ENCODE measurements around the gene SPNS2.

Gene SPNS2

DNA sequence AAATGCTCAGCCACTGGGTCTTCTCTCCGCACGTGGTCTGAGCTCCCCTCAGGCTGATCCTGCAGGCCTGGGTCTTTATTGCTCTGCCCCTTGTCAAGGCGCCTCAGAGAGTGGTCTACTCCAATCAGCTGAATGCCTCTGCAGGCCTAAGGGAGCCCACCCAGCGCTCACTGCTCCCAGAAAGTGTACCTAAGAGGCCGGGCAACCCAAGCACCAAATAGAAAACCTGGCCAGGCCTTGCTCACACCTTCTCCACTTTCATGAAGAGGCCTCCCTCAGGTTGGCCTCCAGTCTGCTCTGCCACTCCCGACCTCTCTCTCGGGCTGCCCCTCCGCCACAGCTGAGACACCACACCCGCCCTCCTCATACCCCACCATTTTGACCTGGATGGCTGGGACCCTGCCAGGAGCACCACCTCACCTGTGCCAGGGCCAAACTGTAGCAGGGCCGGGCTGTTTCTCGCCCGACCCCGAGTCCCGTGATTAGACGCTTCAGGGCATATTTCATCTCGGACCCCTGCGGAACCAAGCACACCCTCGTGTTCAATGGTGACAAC is 55.8 kb downstream of the SPNS2 start:
- no peak for DNase-seq

DNA sequence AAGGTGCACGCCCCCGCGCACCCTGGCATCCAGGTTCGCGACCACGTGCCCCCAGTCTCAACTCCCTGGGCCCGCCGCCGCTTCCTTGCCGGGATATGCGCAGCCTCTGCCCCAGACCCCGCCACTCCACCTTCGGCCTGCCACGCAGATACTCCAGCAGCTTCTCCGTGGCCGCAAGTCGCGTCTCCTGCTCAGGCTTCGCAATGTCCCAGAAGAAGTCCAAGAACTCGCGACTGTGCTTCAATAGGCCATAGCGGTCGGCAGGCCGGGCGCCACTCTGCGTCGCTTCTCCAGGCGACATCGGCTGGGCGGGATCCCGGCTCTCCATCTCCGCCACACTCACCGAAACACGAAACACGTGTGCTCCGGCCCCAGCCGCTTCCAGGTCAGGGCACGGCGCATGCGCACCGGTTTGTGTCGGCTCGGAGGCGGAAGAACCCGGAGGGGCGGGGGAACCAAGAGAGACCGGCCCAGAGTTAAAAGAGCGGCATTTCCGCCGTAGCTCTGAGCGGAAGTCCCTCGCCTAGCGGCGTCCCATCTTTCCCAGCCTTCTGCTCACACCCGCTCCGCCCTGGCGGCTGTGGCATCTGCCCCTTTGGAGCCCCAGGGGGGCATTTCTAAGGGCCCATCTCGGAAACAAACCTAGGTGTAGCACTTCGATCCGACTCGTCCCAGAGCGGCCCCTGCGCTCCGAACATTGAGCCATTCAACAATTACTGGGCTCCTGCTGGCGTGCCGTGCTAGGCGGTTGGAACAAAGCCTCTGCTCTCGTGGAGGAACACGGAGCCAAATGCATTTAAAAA is 56.5 kb downstream of the SPNS2 start, which contains the start of gene MYBBP1A:
MYBBP1A (minus strand) TSS at position 388 of the 803 bp plus-strand sequence; CDS start at position 328, 60 bp downstream.
- peak; percentile 96 for DNase-seq

DNA sequence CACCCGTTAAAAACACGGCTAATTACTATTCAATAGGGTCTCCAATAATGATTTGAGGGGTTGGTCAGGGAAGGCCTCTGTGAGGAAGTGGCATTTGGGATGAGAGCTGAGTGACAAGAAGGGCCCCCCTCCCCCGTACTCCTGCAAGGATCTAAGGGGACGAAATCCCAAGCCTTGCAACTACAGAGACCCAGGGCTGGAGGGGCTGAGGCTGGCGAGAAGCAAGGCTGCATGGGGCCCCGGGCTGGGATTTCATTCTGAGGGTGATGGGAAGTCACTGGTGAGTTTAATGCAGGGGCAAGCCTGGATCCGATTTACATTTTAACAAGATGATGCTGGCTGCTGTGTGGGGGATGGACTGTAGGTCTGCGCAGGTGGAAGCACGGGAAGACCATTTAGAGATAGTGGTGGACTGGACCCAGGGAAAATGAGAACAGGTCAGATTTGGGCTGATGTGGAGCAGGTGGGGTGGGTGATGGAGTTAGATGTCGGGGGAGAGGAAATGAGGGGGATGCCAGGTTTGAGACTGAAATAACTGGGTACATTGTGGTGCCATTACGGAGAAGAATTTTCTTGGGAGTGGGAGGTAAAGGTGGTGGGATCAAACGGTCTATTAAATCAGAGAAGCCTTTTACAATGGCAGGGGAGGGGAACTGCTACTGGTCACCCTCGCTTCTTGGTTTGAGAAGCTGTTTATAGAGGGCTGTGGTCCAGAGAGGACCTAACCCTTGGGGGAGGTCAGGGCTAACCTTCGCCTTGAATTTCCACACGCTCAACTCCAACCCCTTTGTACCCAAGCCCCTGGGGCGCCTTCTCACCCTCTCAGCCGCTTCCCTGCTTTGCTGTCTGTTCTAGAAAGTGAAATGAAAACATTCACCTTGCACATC is 57.4 kb downstream of the SPNS2 start:
- DNase-seq, result no peak

DNA sequence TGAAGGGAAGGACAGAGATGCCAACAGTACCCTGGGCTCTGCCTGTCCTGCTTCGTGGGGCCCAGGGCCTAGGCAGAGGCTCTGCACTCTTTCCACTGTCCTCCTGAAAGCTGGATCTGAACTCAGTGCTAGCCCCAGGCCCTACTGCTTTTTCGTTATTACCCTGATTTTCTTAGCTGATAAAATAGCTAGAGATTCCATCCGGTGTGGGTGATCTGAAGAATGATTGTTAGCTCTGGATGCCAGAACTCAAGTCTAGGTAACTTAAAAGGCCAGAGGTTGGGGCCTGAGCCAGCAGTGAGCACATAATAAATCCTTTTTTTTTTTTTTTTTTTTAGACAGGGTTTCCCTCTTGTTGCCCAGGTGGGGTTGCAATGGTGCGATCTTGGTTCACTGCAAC is 58.3 kb downstream of the SPNS2 start:
- DNase-seq, result no peak

DNA sequence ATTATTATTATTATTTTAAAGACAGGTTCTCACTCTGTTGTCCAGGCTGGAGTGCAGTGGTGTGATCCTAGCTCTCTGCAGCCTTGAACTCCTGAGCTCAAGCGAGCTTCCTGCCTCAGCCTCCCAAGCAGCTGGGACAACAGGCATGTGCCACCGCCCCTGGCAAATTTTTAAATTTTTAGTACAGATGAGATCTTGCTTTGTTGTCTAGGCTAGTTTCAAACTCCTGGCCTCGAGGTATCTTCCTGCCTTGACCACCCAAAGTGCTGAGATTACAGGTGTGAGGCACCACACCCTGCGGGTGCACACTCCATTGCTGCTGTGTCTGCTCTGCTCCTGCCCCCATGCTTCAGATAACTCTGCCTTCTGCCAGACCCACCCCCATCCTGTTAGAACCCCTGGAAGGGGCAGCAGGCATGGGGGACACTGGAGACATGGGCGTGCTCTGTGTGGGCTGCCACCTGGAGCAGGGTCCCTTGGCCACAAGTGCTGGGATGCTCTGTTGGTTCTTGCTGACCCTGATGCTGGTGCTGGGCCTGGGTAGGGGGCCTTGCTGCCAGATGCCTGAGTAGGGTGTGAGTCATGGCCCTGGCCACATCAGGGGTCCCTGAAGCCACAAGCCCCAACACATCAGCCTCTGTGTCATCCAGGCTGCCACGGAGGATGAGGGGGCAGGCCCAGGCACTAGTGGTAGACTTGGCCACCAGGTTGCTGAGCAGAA is 59.1 kb downstream of the SPNS2 start:
- DNase-seq, result no peak

DNA sequence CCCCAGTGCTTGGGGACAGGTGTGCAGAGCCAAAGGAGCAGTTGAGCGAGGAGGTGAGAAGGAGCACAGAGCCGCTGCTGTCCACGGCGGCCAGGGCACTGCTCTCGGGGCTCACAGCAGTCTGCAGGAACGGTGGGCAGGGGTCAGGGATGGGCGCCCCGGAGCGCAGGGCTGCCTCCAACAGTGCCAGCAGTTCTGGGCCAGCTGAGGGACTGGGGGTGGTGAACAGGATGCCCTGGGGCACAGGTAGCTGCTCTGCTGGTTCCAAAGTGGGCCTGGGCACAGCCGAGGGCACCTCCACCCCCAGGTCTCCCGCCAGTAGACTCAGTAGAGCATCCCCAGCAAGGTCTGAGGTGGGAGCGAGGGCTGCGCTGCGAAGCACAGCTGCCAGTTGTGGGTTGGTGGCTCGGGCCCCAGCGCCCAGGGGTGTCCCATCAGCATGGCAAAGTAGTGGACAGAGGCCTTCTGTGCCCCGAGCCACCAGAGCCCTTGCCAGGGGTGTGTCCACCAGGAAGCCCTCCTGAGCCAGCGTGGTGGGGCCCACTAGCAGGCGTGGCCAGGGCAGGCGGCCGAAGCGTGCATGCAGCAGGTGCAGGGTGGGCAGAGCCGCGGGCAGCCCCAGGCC is 59.8 kb downstream of the SPNS2 start:
- no peak for DNase-seq

DNA sequence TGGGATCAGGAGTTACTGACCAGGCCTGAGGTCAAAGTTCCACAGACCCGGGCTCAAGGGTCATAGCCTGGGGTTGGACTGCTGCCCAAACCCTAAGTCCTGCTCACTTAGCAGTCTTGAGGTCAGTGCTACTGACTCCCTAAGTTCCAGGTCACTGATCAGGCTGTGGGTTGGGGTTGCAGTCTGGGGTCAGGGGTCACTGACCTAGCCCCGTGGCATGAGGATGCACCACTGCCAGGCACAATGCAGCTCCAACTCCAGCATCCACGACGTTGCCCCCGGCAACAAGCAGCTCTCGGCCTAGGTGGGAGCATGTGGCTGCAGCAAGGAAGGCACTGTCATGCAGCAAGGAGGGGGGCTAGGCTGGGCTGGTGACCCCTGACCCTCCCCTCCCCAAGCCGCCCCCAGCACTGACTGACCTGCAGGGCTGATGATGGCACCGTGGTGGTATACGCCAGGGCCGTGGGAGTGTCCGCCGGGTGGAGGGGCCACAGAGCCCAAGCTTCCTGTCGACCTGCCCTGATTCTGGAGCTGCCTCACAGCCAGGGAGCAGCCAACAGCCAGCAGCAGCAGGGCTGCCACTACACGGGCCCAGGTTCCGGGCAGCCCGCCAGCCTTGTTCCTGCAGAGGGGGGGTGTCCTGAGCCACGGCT is 60.6 kb downstream of the SPNS2 start:
- DNase-seq, result no peak

DNA sequence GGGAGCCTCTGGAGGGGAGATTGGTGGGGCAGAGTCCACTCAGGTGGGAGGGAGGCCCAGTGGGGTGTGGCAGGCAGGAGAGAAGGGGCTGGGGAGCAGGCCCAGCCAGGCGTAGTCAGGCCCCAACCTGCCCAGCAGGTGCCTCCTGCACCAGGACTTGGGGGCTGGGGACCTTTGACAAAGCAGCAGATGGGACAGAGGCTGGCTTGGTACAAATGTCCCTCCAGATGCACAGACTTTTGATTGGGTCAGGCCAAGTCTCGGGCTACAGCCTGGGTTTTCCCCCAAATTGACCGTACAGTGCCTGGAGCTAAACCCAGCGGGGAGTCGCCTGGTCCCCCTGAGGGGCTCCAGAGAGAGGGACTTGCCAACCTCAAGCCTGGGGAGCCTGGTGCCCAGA is 61.3 kb downstream of the SPNS2 start:
- no peak for DNase-seq

DNA sequence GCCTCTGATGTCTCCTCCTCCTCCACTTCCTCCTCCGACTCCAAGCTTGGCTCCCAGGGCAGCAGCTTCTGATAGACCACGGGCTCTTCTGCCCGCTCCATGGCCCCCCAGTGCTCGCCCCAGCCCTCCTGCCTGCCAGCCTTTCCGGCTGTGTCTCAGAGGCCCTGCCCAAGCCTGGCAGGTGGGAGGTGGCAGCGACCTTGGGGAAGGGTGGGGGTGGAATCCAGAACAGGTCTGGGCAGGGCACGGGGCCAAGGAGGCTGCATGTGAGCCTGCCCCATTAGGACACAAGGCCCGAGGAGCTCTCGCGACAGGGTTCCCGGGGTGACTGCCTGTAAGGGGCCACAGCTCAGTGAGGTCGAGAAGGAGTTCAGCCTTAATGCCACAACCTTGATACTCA is 61.7 kb downstream of the SPNS2 start, which contains the start of gene GGT6:
GGT6 (minus strand) TSS at position 157 of the 400 bp plus-strand sequence; CDS start at position 101, 56 bp downstream.
- DNase-seq, result no peak

DNA sequence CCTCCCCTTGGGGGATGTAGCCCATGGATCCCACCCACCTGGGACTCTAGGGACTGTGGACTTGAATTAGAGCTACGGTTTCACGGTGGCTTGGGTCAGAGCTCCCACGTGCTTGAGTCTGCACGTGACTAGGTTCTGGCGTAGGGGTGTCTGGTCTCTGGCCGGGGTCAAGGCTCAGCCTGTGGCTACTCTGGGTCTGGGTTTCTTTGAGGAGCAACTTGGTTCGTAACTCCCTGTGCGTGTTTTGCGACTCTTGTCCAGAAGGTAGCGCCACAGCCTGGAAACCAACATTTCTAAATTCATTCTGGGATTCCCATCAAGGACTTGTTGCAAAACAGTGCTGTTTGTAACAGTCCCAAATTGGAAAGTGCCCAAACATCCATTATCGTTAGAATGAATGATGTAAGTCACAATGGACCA is 62.2 kb downstream of the SPNS2 start:
- DNase-seq, result no peak

DNA sequence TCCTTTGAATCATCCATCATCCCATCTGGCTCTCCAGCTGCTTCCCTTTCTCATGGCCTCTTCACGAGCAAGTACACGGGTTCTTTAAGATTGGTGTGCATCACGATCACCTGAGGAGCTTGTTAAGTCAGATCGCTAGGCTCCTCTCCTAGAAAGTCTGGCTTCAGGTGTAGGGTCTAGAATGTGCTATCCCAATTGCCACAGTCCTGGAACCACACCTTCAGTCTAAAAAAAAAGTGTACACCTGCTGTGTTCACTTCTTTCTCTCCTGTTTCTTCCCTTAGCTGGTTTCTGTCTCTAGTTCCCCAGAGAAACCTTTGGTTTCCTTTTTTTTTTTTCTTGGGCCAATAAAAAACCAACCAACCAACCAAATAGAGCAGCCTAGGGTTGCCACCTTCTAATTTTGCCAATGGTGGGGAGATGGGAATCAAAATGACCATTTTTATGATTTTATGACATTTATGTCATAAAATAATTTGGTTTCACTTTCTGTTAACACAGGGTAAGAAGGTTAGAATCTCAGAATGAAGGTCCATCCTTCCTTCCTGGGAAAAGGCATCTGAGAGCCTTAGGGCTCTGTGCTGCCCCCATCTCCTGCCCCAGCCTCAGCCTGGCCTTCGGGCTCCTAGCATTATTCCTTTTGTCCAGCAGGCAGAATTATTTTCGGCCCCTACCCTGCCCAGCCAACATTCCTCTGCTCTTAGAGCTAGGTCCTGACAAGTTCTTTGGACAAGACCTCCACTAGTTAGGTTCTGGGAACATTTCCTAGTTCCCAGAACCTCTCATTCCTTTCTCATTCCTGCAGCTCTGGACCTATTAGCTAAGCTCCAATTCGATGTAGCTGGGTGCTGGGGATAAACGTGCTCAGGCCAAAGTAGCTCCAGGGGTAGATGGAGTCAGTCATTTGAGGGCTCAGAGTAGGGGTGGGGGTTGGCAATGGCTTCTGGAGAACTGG is 63.6 kb downstream of the SPNS2 start:
- no peak for DNase-seq

DNA sequence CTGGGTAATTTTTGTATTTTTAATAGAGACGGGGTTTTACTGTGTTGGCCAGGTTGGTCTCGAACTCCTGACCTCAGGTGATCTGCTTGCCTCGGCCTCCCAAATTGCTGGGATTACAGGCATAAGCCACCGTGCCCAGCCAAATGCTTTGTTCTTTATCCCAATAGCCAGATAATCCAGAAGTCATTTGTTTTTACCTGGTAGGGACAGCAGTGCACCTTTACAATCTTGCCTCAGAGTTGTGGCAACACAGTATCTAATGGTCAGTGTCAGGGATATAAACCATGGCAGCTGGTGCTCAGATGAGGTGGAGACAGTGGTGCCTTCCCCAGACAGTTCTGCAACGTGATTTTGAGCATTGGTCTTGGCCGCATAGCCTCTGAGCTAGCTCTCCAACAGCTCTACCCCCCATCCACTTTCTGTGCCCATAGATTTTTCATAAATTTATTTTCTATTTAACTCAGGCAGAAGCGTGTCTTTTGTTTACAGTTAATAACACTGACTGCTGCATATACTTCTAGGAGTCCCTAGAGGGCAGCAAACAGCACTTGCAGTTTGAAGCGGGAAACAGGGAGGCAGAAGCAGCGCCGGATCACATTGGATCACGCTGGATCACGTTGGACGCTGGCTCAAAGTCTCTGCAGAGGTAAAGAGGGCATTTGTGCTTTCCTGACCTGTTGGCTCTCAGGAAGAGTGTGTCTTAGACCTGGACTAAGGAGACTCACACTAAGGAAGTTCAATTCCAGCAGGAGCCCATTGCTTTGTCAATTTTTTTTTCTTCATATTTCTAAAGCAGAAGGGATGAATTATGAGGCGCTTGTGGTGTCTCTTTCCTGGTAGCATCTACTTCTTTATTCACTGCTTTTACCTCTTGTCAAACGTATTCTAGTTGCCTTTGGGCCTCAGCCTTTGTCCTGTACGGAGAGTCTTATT is 66.8 kb downstream of the SPNS2 start:
- DNase-seq, result peak; percentile 66

DNA sequence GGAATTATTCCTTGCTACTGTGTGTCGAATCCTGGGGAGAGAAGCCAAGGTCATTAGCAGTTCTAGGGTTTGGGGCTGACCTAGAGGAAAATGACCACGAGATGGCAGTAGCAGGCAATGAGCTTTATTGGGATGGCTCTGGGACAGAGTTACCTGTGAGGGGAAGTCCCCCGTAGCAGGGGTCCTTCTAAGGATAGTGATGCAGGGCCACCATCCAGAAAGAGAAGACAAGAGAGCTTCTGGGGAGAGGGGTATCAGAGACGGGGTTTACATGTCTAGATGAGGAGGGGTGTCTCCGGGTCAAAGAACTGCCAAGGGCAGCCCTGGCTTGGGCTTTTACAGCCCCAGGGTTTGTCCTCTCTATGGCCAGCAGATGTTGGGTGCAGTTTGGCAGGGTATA is 68.1 kb downstream of the SPNS2 start:
- peak; percentile 44 for DNase-seq

DNA sequence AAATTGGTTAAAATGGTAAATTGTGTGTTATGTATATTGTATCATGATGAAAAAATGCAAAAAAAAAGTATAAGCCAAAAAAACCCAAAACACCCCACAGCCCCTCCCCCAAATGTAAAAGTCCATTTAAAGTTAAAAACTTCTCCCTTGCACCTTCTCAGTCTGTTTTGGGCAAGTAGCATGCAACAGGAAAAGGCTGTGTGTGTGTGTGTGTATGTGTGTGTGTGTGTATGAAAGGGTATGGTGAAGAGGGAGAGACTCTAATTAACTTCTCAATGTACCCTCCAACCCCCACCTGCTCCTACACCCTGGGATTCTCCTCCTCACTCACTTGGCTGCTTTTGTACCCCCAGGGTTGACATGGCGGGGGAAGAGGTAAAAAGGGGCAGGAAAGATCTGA is 70.9 kb downstream of the SPNS2 start:
- no peak for DNase-seq

DNA sequence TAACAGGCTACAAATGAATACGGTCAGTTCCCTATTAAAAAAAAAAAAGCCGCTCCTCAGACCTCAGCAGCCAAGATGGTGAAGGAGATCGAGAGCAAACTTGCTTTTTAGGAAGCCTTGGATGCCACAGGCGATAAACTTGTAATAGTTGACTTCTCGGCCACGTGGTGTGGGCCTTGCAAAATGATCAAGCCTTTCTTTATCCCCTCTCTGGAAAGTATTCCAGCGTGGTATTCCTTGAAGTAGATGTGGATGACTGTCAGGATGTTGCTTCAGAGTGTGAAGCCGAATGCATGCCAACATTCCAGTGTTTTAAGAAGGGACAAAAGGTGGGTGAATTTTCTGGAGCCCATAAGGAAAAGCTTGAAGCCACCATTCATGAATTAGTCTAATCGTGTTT is 73.5 kb downstream of the SPNS2 start:
- no peak for DNase-seq

DNA sequence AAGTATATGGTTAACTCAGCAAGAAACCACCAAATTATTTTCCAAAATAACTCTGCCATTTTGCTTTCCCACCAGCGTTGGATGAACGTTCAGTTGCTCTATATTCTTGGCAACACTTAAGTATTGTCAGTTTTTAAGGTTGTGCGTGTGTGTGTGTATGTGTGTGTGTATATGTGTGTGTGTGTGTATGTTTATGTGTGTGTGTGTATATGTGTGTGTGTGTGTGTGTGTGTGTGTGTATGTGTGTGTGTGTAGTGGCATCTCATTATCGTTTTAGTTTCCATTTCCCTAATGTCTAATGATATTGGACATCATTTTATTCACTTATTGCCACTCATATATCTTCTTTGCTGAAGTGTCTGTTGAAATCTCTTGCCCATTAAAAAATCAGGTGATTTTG is 74.4 kb downstream of the SPNS2 start:
- DNase-seq, result no peak

DNA sequence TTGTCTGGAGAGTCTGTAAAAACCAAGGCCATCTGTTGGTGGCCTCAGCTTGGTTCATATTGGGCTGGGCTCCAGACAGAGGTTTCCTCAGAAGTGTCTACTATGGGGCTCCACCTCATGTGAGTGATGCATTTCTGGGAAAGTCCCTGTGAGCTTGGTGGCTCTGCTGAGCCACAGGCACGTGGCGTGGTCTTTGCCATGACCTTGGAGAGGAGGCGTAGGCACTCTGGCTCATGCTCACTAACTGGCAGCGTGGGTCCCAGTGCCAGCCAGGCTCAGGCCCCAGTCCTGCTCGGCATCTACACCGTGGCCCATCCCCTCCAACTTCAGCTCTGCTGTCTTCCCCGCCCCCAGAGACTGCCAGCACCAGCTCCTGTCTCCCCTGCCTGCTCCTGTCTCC is 75.0 kb downstream of the SPNS2 start:
- peak; percentile 58 for DNase-seq

DNA sequence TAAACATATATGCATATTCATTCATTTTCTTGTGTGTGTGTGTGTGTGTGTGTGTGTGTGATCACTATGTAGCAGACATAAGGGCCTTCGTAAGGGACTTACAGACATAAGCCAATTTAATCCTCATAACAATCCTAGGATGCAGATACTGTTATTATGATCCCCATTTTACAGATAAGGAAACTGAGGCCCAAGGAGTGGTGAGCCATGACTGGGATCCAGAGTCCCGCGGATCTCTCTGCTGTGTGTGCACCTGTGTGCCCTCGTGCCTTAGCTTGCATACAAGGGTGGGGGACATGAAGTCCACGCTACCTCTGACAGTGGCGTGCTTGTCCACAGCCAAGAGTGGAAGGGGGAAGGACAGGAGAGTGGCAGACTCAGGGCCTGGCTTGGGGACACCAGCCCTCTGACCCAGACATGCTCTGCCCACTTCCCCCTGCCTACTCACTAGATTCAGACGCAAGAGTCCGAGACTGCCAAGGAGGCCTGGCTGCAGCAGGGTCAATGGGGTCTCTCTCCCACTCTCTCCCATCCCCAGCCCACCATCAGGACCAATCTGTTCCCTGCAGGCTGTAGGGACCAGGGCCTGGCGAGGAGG is 75.9 kb downstream of the SPNS2 start:
- DNase-seq, result no peak

DNA sequence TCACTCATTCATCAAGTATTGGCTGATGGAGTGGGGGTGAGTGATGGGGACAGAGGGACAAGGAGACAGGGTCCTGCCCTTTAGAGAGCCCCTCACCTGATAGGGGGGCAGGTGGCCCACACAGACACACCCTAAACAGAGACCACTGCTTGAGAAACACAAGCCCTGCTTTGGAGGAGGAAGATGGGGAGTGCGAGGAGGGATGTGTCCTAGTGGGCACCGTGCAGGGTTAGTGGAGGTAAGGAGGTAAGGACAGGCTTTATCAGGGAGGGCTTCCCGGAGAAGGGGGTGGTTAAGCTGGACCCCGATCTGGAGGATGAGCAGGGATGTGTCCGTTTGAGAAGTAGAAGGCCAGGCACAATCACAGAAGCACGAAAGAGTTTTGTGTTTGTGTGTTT is 77.5 kb downstream of the SPNS2 start:
- DNase-seq, result no peak

All from CD4-positive, alpha-beta T cell treated with Interleukin-21 for 1 hour (primary cell).